ENCODE data around the gene DEPDC1. TPM values are rescaled to one million over a fixed set of nuclear protein-coding genes. Genes with fewer than 3 reads are reported as not detected.

DEPDC1 gene
- total RNA-seq, 1 experiment from 2014 or later, result 61.9 TPM

DNA sequence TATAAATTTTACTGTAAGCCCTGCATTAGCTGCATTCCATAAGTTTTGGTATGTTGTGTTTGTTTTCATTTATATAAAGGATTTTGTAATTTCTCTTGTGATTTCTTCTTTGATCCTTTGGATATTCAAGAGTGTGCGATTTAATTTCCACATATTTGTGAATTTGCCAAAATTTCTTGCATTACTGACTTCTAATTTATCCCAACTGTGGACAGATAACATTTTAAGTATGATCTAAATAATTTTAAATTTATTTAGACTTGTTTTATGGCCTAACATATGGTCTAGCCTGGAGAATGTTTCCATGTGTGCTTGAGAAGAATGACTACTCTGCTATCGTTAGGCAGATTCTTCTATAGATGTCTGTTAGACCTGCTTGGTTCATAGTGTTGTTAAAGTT is 70.3 kb downstream of the DEPDC1 start:
- CTCF ChIA-PET, result no interaction called here
- no peak for DNase-seq (ENCODE audit: low read depth, low spot score)

More for the DNA sequence above, 70.3 kb downstream of the DEPDC1 start:
- Histone ChIP-seq H3K27ac (ENCODE audit: low read depth, low read length) (no peak overlapping the region), H3K9me2 (ENCODE audit: insufficient read depth) (no peaks in the 10 kb centered on the region), H2AFZ (ENCODE audit: low read depth, low read length, poor library complexity, severe bottlenecking) (no peak overlapping the region), H3K9me3 (ENCODE audit: control insufficient read depth in 1 of 2, insufficient read depth in 1 of 2, low read depth in 1 of 2, low read length in 2 of 2) (no peaks in the 10 kb centered on the region), H4K20me1 (ENCODE audit: insufficient read depth) (peaks cover 11% of the 10 kb centered on the region; the same call in 1 of the 2 replicates), H3K4me1 (ENCODE audit: control insufficient read depth in 1 of 2, insufficient read depth in 2 of 2, low read length in 2 of 2) (no peaks in the 10 kb centered on the region), H3K4me2 (ENCODE audit: low read length) (no peak overlapping the region), H3K27me3 (ENCODE audit: insufficient read depth, low read length) (no peaks in the 10 kb centered on the region), H3K79me2 (ENCODE audit: insufficient read depth, low read length) (peaks cover 79% of the 10 kb centered on the region), H3K36me3 (ENCODE audit: control insufficient read depth in 1 of 2, insufficient read depth in 2 of 2, low read length in 2 of 2) (peaks cover 16 to 50% of the 10 kb centered on the region in 2 experiments), H3K9ac (ENCODE audit: low read length) (no peak overlapping the region), H3K4me3 (replicated peaks in 1 of 2; ENCODE audit: low read depth in 1 of 2, low read length in 2 of 2) (no peak overlapping the region)
- intact Hi-C loops (cut with micrococcal nuclease), result no loop called here
- no peak for ATAC-seq
- TF ChIP-seq JUND (IDR thresholded peaks at IDR 0.05) (no peak), MAX (IDR thresholded peaks at IDR 0.05) (no peak)
- POLR2A ChIA-PET, result no interaction called here
- RAD21 ChIA-PET (ENCODE audit: low non-redundant PET in 1 of 2, low total read pairs in 2 of 2, uncharacterized antibody in 2 of 2, unreplicated experiment in 2 of 2), result no interaction called here
- no TSS peak for BruUV-seq (replicated peaks)

Other genes starting within 250 kb of the DEPDC1 start
- gene RPE65, start 47.1 kb downstream of the DEPDC1 start, total RNA-seq (2021; ENCODE audit: unreplicated experiment), result not detected

Measured in HCT116 (cell line).